ENCODE data around the gene CYTL1. TPM values are rescaled to one million over a fixed set of nuclear protein-coding genes. Genes with fewer than 3 reads are reported as not detected.

Gene CYTL1
- total RNA-seq, 1 donor from 2014 or later: 9.2 TPM

GRCh38 chr4:4969298-4969697 is 50.0 kb downstream of the CYTL1 start:
- peaks cover 29% of the 10 kb centered on the region for H3K27me3 Mint-ChIP-seq (ENCODE audit: low read depth, unreplicated experiment)
- H3K4me3 Mint-ChIP-seq (ENCODE audit: unreplicated experiment): no peak overlapping the region
- H3K4me1 Mint-ChIP-seq (ENCODE audit: low read depth, unreplicated experiment): no peaks in the 10 kb centered on the region
- H3K27me3 ChIP-seq (ENCODE audit: insufficient read depth, low read length): no peaks in the 10 kb centered on the region
- H2AFZ ChIP-seq (ENCODE audit: low read depth, low read length): no peak overlapping the region
- peaks cover 5% of the 10 kb centered on the region for H3K9me3 Mint-ChIP-seq (ENCODE audit: unreplicated experiment)
- H3K36me3 ChIP-seq (ENCODE audit: insufficient read depth, low read length): no peaks in the 10 kb centered on the region
- no peak overlapping the region for H3K27ac Mint-ChIP-seq (ENCODE audit: unreplicated experiment)
- H3K4me3 ChIP-seq (ENCODE audit: insufficient read depth, low read depth, low read length): no peak overlapping the region
- H3K4me1 ChIP-seq (ENCODE audit: insufficient read depth, low read length): no peaks in the 10 kb centered on the region
- FAIRE-seq: peak; percentile 17
- DNase-seq (ENCODE audit: low read depth): no peak
- H3K9me3 ChIP-seq (ENCODE audit: insufficient read depth, low read depth, low read length): peaks cover 3% of the 10 kb centered on the region
- H4K20me1 ChIP-seq (ENCODE audit: insufficient read depth, low read length): no peaks in the 10 kb centered on the region
- no peak for TF ChIP-seq EZH2 (IDR thresholded peaks at IDR 0.05; ENCODE audit: insufficient read depth, low read length)
- no peak for TF ChIP-seq CTCF (IDR thresholded peaks at IDR 0.05; ENCODE audit: insufficient read depth, low read depth, low read length)
- H3K79me2 ChIP-seq (ENCODE audit: insufficient read depth, low read length): no peaks in the 10 kb centered on the region
- no peak overlapping the region for H3K9ac ChIP-seq (ENCODE audit: low read length)
- H3K36me3 Mint-ChIP-seq (ENCODE audit: low read depth, unreplicated experiment): no peaks in the 10 kb centered on the region
- H3K27ac ChIP-seq (ENCODE audit: low read depth, low read length): no peak overlapping the region
- H3K4me2 ChIP-seq (ENCODE audit: low read length): no peak overlapping the region

DNA sequence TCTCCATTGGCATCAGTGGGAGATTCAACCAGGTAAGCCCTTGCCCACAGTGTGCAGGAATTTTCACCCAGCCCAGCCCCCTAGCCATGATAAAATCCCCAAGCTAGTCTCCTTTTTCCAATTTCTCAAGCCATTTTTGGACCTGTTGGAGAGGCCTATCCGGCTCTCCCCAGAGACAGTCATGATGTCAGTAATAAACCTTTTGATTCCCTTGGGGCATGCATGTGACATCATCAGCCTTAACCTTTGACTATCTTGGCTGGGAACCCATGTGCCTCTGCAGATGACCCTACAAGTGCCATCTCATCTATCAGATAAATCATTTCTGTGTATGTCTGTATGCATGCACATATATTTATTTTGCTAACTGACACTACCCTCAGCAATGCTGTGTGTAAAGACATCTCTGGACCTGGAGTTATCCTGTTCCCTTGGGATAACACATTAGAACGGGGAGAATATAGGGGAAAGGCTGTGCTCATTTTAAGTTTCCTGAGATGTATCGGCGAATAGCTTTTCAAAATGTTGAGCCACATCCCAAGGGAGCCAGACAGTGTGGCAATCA is 51.0 kb downstream of the CYTL1 start:
- Mint-ChIP-seq H3K27ac (ENCODE audit: unreplicated experiment) (no peak overlapping the region), H3K9me3 (ENCODE audit: unreplicated experiment) (peaks cover 5% of the 10 kb centered on the region), H3K4me1 (ENCODE audit: low read depth, unreplicated experiment) (no peaks in the 10 kb centered on the region), H3K4me3 (ENCODE audit: unreplicated experiment) (no peak overlapping the region), H3K27me3 (ENCODE audit: low read depth, unreplicated experiment) (peaks cover 29% of the 10 kb centered on the region), H3K36me3 (ENCODE audit: low read depth, unreplicated experiment) (no peaks in the 10 kb centered on the region)
- H3K27ac ChIP-seq (ENCODE audit: low read depth, low read length): no peak overlapping the region
- H3K9me3 ChIP-seq (ENCODE audit: insufficient read depth, low read depth, low read length): peaks cover 8% of the 10 kb centered on the region
- H2AFZ ChIP-seq (ENCODE audit: low read depth, low read length): no peak overlapping the region
- H3K4me3 ChIP-seq (ENCODE audit: insufficient read depth, low read depth, low read length): no peak overlapping the region
- no peak overlapping the region for H3K9ac ChIP-seq (ENCODE audit: low read length)
- no peaks in the 10 kb centered on the region for H3K4me1 ChIP-seq (ENCODE audit: insufficient read depth, low read length)
- DNase-seq (ENCODE audit: low read depth) (no peak), FAIRE-seq (no peak)
- no peaks in the 10 kb centered on the region for H3K27me3 ChIP-seq (ENCODE audit: insufficient read depth, low read length)
- no peak overlapping the region for H3K4me2 ChIP-seq (ENCODE audit: low read length)
- H3K36me3 ChIP-seq (ENCODE audit: insufficient read depth, low read length): no peaks in the 10 kb centered on the region
- TF ChIP-seq CTCF (IDR thresholded peaks at IDR 0.05; ENCODE audit: insufficient read depth, low read depth, low read length) (no peak), EZH2 (IDR thresholded peaks at IDR 0.05; ENCODE audit: insufficient read depth, low read length) (no peak)
- no peaks in the 10 kb centered on the region for H4K20me1 ChIP-seq (ENCODE audit: insufficient read depth, low read length)
- no peaks in the 10 kb centered on the region for H3K79me2 ChIP-seq (ENCODE audit: insufficient read depth, low read length)

Other genes starting within 250 kb of the CYTL1 start
- gene MSX1, start 159.8 kb downstream of the CYTL1 start, total RNA-seq: 0.87 and 0.91 TPM in 2 replicates
- 2.1 and 2.9 TPM in 2 replicates for gene STK32B, start 32.0 kb upstream of the CYTL1 start, total RNA-seq

All from astrocyte (in vitro differentiated cells and primary cell).